Measurements from ENCODE around the gene SLC26A1.

SLC26A1 gene

GRCh38 chr4:974668-975067 is 18.5 kb downstream of the SLC26A1 start:
- H3K4me3 ChIP-seq (replicated peaks; ENCODE audit: low read depth, low read length): no peak overlapping the region
- TF ChIP-seq CTCF (IDR thresholded peaks at IDR 0.05; ENCODE audit: low read length, missing control alignments): no peak
- DNase-seq (ENCODE audit: low read depth): no peak

- TF ChIP-seq CTCF (IDR thresholded peaks at IDR 0.05; ENCODE audit: low read length, missing control alignments): no peak
Observed at GRCh38 chr4:973431-974397, 19.5 kb downstream of the SLC26A1 start, which contains the start of gene DGKQ. TSS of gene DGKQ (minus strand) at chr4:973569. CDS start at chr4:973482, 87 bp downstream.

GRCh38 chr4:972651-973424 is 20.4 kb downstream of the SLC26A1 start:
- TF ChIP-seq CTCF (IDR thresholded peaks at IDR 0.05; ENCODE audit: low read length, missing control alignments): no peak

More at GRCh38 chr4:973431-974397, 19.5 kb downstream of the SLC26A1 start, which contains the start of gene DGKQ:
- peak within 1 kb of the TSS; percentile 64 for H3K4me3 ChIP-seq (replicated peaks; ENCODE audit: low read depth, low read length)
- DNase-seq (ENCODE audit: low read depth): peak; percentile 84

GRCh38 chr4:971666-972500 is 21.3 kb downstream of the SLC26A1 start:
- peak overlapping the region; percentile 64 for H3K4me3 ChIP-seq (replicated peaks; ENCODE audit: low read depth, low read length)
- no peak for TF ChIP-seq CTCF (IDR thresholded peaks at IDR 0.05; ENCODE audit: low read length, missing control alignments)
- DNase-seq (ENCODE audit: low read depth): no peak

More at GRCh38 chr4:972651-973424, 20.4 kb downstream of the SLC26A1 start:
- peak; percentile 16 for DNase-seq (ENCODE audit: low read depth)
- peak overlapping the region; percentile 64 for H3K4me3 ChIP-seq (replicated peaks; ENCODE audit: low read depth, low read length)

- H3K4me3 ChIP-seq (replicated peaks; ENCODE audit: low read depth, low read length): no peak overlapping the region
- no peak for DNase-seq (ENCODE audit: low read depth)
- TF ChIP-seq CTCF (IDR thresholded peaks at IDR 0.05; ENCODE audit: low read length, missing control alignments): no peak
Observed at GRCh38 chr4:970854-971520, 22.2 kb downstream of the SLC26A1 start.

Measured in fibroblast of pulmonary artery (primary cell).